RWPE1 (cell line): ENCODE measurements around the gene CPA3.

Experiments used
- CTCF ChIA-PET: fragments of 350-600 bp; sonication (Branson Sonifier 250); formaldehyde crosslinking; extraction: SDS; loops from one replicate; lab custom pipeline; 2021; lab: Yijun Ruan, JAX
- POLR2A ChIA-PET: fragments of 400-600 bp; formaldehyde crosslinking; extraction: SDS; loops from one replicate; lab custom pipeline; 2020; ENCODE audit warnings: antibody characterized with exemption; ENCODE audit not compliant: low non-redundant PET; lab: Yijun Ruan, JAX
- DNase-seq: peaks from one replicate; pipeline ENCODE4 v3.0.0; 2012; ENCODE audit warnings: low spot score
- H3K27ac ChIP-seq: fragments of 450-650 bp; 2 replicates; pipeline ENCODE4 v1.5.1; 2017
- CTCF ChIP-seq: fragments of 450-650 bp; conservative IDR thresholded peaks from 2 replicates; pipeline ENCODE4 v1.5.1; 2017; ENCODE audit warnings: low read depth, mild to moderate bottlenecking

Gene CPA3

GRCh38 chr3:148865049-148865448 is at the start of gene CPA3:
CPA3 (plus strand) TSS chr3:148865296; CDS start chr3:148865308, 12 bp downstream.
- no peak for TF ChIP-seq CTCF

GRCh38 chr3:148815316-148816110 is 49.6 kb upstream of the CPA3 start:
- no peak overlapping the region for H3K27ac ChIP-seq
- ChIA-PET POLR2A (no interaction called here), CTCF (no interaction called here)
- no peak for DNase-seq
- TF ChIP-seq CTCF: no peak

More at GRCh38 chr3:148865049-148865448, at the start of gene CPA3:
- CTCF ChIA-PET: no interaction called here
- DNase-seq: no peak
- H3K27ac ChIP-seq: no peak within 1 kb of the TSS
- POLR2A ChIA-PET: no interaction called here

GRCh38 chr3:148816427-148816826 is 48.7 kb upstream of the CPA3 start:
- TF ChIP-seq CTCF: no peak
- DNase-seq: no peak
- POLR2A ChIA-PET: no interaction called here
- no peak overlapping the region for H3K27ac ChIP-seq
- CTCF ChIA-PET: no interaction called here

- no peak for DNase-seq
- ChIA-PET POLR2A (no interaction called here), CTCF (interaction anchor here (0.6 kb wide), 1 partner anchor 11 kb away, joined by 4 read pairs; no protein-coding TSS in a partner anchor)
- no peak for TF ChIP-seq CTCF
- H3K27ac ChIP-seq: no peak overlapping the region
Observed at GRCh38 chr3:148816981-148817525, 48.0 kb upstream of the CPA3 start.

GRCh38 chr3:148820361-148821245 is 44.5 kb upstream of the CPA3 start:
- DNase-seq: no peak
- TF ChIP-seq CTCF: no peak
- CTCF ChIA-PET: no interaction called here
- POLR2A ChIA-PET: no interaction called here
- no peak overlapping the region for H3K27ac ChIP-seq

GRCh38 chr3:148823026-148823425 is 42.1 kb upstream of the CPA3 start:
- ChIA-PET POLR2A (no interaction called here), CTCF (interaction anchor here (0.7 kb wide), 1 partner anchor 39 kb away, joined by 3 read pairs; no protein-coding TSS in a partner anchor)
- TF ChIP-seq CTCF: no peak
- no peak overlapping the region for H3K27ac ChIP-seq
- DNase-seq: no peak
